ENCODE results near the gene GUCY1A1. TPM values are rescaled to one million over a fixed set of nuclear protein-coding genes. Genes with fewer than 3 reads are reported as not detected.
"Not testable (repeated sequence)": the region's sequence is repeated elsewhere in the genome, so short reads cannot be mapped to it uniquely, and the experiment has no call there.

The GUCY1A1 gene
- polyA plus RNA-seq, 6 donors from 2014 or later: 0.76 to 4.9 (median 2.5) TPM

DNA sequence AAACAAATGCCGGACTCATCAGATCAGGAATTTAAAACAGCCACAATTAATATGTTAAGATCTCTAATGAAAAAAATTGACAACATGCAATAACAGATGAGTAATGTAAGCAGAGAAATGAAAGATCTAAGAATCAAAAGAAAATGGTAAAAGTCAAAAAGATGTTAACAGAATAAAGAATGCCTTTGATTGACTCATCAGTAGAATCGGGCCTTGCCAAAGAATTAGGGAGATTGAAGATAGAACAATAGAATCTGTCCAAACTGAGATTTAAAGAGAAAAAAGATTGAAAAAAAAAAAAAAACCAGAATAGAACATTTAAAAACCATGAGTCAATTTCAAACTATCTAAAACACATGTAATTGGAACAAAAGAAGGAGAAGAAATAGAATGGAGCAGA is 25.9 kb upstream of the GUCY1A1 start:
- H3K9me3 Mint-ChIP-seq: no peaks in the 10 kb centered on the region
- peaks cover 0 to 13% (median 3%) of the 10 kb centered on the region in 3 donors for H3K4me1 Mint-ChIP-seq
- ATAC-seq (ENCODE audit: low read depth in 2 of 2) (no peak), DNase-seq (no peak)
- H3K36me3 Mint-ChIP-seq: no peaks in the 10 kb centered on the region
- H3K4me3 Mint-ChIP-seq: no peak overlapping the region
- peaks cover 0 to 3% (median 0%) of the 10 kb centered on the region in 3 donors for H3K27me3 Mint-ChIP-seq
- peak overlapping the region in 1 of 6 donors; percentile 31 for H3K27ac Mint-ChIP-seq

DNA sequence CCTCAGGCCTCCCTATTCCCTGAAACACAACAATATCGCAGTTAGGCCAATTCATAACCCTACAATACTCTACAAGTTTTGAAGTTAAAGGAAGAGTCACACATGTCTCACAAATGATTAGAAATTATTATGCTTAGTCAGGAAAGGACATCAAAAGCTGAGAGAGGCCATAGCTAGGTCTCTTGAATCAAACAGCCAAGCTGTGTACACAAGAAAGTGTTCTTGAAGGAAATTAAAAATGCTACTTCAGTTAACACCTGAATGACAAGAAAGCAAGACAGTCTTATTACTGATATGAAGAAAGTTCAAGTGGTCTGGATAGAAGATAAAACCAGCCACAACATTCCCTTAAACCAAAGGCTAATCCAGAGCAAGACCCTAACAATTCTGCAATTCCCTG is 23.6 kb upstream of the GUCY1A1 start:
- peak overlapping the region in 1 of 6 donors; percentile 6 for H3K27ac Mint-ChIP-seq
- no peaks in the 10 kb centered on the region for H3K27me3 Mint-ChIP-seq
- no peaks in the 10 kb centered on the region for H3K36me3 Mint-ChIP-seq
- ATAC-seq (ENCODE audit: low read depth in 2 of 2) (no peak), DNase-seq (no peak)
- peaks cover 0 to 13% (median 3%) of the 10 kb centered on the region in 3 donors for H3K4me1 Mint-ChIP-seq
- H3K4me3 Mint-ChIP-seq: no peak overlapping the region
- no peaks in the 10 kb centered on the region for H3K9me3 Mint-ChIP-seq

GRCh38 chr4:155646001-155646400 is 20.6 kb upstream of the GUCY1A1 start:
- ATAC-seq (ENCODE audit: low read depth in 2 of 2) (no peak), DNase-seq (no peak)
- Mint-ChIP-seq H3K9me3 (peaks cover 0 to 2% (median 0%) of the 10 kb centered on the region in 7 donors), H3K27ac (no peak overlapping the region), H3K4me3 (no peak overlapping the region), H3K4me1 (no peaks in the 10 kb centered on the region), H3K27me3 (no peaks in the 10 kb centered on the region), H3K36me3 (no peaks in the 10 kb centered on the region)

DNA sequence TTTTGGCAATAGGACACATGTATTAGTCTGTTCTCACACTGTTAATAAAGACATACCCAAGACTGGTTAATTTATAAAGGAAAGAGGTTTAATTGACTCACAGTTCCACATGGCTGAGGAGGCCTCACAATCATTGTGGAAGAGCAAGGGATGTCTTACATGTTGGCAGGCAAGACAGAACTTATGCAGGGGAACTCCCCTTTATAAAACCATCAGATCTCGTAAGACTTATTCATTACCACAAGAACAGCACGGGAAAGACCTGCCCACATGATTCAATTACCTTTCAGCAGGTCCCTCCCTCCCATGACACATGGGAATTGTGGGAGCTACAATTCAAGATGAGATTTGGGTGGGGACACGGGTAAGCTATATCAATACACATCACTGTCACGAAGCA is 15.9 kb upstream of the GUCY1A1 start:
- H3K27ac Mint-ChIP-seq: peak overlapping the region in 1 of 6 donors; percentile 24
- DNase-seq; H3K4me1 Mint-ChIP-seq; H3K27me3 Mint-ChIP-seq; H3K36me3 Mint-ChIP-seq; H3K4me3 Mint-ChIP-seq; ATAC-seq (ENCODE audit: low read depth in 2 of 2); H3K9me3 Mint-ChIP-seq: not testable (repeated sequence)

DNA sequence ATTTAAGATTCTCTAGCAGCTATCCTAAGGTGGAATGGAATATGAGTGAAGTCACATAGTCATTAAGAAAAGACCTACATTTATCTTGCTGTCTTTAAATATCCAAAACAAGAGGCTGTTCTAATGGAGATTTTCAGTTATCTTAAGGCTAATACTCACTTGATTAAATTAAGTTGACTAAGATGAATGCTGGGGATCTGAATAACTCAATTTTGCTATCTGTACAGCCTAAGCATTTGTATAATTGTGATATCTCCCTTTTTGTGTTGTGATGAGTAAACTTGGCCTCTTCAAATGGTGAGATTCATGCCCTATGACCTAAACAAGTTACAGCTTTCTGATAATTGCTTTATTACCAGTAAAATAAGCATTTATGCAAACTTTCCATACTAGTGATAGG is 13.6 kb upstream of the GUCY1A1 start:
- peaks cover 0 to 4% (median 0%) of the 10 kb centered on the region in 7 donors for H3K9me3 Mint-ChIP-seq
- no peaks in the 10 kb centered on the region for H3K36me3 Mint-ChIP-seq
- H3K4me1 Mint-ChIP-seq: no peaks in the 10 kb centered on the region
- H3K27ac Mint-ChIP-seq: no peak overlapping the region
- DNase-seq: no peak
- no peaks in the 10 kb centered on the region for H3K27me3 Mint-ChIP-seq
- no peak for ATAC-seq (ENCODE audit: low read depth in 2 of 2)
- H3K4me3 Mint-ChIP-seq: no peak overlapping the region

DNA sequence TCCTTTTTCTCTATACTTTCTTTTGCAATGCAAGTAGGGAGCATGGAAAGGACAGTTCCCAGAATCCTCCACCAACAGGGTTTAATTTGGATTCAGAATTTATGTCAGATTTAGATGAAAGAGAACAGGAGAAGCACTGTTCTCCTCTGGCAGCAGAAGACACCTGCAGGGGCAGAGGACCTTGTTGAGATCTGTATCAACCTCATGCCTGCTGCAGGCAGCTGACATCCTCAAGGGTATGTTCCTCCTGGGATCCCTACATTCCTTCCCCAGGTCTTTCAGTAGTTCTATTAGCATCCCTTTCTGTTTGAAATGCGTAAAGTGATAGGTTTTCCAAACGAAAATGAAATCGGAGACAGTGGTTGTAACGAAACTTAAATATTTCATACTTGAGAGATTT is 10.6 kb upstream of the GUCY1A1 start:
- Mint-ChIP-seq H3K4me3 (no peak overlapping the region), H3K27me3 (peaks cover 0 to 4% (median 0%) of the 10 kb centered on the region in 3 donors), H3K4me1 (no peaks in the 10 kb centered on the region), H3K27ac (no peak overlapping the region), H3K36me3 (no peaks in the 10 kb centered on the region), H3K9me3 (peaks cover 0 to 8% (median 0%) of the 10 kb centered on the region in 7 donors)
- DNase-seq: no peak
- ATAC-seq (ENCODE audit: low read depth in 2 of 2): no peak

DNA sequence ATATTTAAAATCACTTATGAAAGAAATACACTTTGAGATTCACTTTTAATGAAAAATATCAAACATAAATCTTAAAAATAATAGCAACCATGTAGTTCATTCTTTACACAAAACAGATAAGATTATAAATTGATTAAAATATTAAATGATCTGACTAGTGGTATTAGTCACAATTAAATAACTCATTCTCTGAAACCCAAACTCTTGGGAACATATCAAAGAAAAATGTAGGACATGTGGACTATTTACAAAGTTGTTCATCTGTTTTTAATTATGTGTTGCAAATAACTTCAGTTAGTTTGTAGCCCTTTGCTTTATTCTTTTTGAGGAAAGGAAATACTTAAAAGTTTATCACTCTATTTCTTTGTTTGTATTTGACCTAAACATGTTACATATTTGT is 9.5 kb upstream of the GUCY1A1 start:
- H3K9me3 Mint-ChIP-seq: peaks cover 0 to 8% (median 0%) of the 10 kb centered on the region in 7 donors
- peaks cover 0 to 4% (median 0%) of the 10 kb centered on the region in 3 donors for H3K27me3 Mint-ChIP-seq
- no peaks in the 10 kb centered on the region for H3K36me3 Mint-ChIP-seq
- no peak overlapping the region for H3K27ac Mint-ChIP-seq
- ATAC-seq (ENCODE audit: low read depth in 2 of 2) (no peak), DNase-seq (no peak)
- no peak overlapping the region for H3K4me3 Mint-ChIP-seq
- no peaks in the 10 kb centered on the region for H3K4me1 Mint-ChIP-seq

DNA sequence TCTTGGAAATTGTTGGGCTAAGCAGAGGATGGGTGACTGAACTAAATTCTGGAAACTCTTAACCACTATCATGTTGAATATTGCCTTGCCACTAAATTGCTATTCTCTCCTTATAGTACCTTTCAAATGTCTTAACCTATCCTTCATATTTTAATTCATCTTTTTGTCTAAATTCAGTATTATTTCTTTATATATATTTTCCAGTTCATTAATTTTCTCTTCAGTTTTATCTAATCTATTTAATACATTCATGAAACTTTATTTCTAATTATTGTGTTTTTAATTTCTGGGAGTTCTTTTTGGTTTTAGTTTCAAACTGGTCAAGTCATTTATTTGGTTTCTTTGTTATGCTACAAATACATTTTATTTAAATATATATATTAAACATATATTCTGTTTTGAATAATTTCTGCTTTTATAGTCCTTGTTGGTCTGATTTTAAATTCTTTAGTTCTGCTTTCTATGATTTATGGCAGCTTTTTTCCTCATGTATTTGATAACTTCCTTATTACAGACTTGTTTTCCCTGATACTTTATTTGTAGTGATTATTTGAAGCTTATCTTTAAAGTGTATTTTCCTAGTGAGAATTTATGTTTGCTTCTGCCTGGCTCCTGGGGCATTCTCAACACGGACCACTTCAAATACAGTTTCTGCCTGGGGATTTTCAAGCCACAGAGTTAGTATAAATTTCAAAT is 8.5 kb upstream of the GUCY1A1 start:
- Mint-ChIP-seq H3K27ac (no peak overlapping the region), H3K4me1 (no peaks in the 10 kb centered on the region), H3K4me3 (no peak overlapping the region), H3K9me3 (peaks cover 0 to 8% (median 0%) of the 10 kb centered on the region in 7 donors), H3K27me3 (peaks cover under 1 to 4% (median under 1%) of the 10 kb centered on the region in 3 donors), H3K36me3 (no peaks in the 10 kb centered on the region)
- DNase-seq (no peak), ATAC-seq (ENCODE audit: low read depth in 2 of 2) (no peak)

DNA sequence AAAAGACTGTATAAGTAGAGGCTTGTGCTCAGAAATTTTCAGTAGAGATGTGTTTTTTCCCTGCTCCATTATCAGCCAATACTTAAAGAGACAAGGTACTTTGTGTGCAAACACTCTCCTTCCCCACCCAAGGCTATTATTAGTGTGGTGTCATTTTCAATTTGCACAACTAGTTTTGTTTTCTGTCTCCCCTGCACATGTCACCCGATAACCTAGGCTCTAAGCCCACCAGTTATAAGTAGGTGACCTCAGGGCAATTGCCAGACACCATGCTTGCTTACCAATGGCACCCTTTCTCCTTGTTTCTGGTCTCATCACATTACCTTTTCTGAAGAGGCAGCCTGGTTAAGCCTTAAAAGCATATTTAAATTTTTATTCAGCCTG is 8.0 kb upstream of the GUCY1A1 start:
- H3K36me3 Mint-ChIP-seq: no peaks in the 10 kb centered on the region
- H3K4me3 Mint-ChIP-seq: no peak overlapping the region
- H3K4me1 Mint-ChIP-seq: no peaks in the 10 kb centered on the region
- H3K27me3 Mint-ChIP-seq: peaks cover 4 to 6% (median 6%) of the 10 kb centered on the region in 3 donors
- no peak overlapping the region for H3K27ac Mint-ChIP-seq
- H3K9me3 Mint-ChIP-seq: peaks cover 0 to 8% (median 0%) of the 10 kb centered on the region in 7 donors
- DNase-seq (no peak), ATAC-seq (ENCODE audit: low read depth in 2 of 2) (no peak)

- H3K27me3 Mint-ChIP-seq: peaks cover 5 to 9% (median 7%) of the 10 kb centered on the region in 3 donors
These were observed 7.5 kb upstream of the GUCY1A1 start for GRCh38 chr4:155659176-155659575.

DNA sequence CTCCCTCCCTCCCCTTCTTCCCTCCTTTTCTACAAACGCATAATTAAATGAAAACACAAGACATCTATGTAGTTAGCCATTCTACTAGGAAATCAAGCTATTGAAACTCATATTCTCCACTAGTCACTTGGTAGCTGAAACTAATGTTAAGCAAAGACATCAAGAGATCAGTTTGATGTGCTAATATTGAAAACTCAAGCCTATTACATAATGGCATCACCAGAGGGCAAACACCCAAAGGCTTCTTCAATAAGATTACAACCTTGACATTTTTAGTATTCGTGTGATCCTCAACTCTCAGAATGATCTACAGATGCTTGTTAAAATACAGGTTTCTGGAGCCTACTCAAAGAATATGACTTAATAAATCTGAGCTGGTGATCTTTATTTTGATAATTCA is 6.2 kb upstream of the GUCY1A1 start:
- H3K36me3 Mint-ChIP-seq: no peaks in the 10 kb centered on the region
- no peak overlapping the region for H3K27ac Mint-ChIP-seq
- no peak for ATAC-seq (ENCODE audit: low read depth in 2 of 2)

More at GRCh38 chr4:155659176-155659575, 7.5 kb upstream of the GUCY1A1 start:
- no peak overlapping the region for H3K27ac Mint-ChIP-seq
- ATAC-seq (ENCODE audit: low read depth in 2 of 2) (no peak), DNase-seq (no peak)
- no peak overlapping the region for H3K4me3 Mint-ChIP-seq
- H3K36me3 Mint-ChIP-seq: no peaks in the 10 kb centered on the region
- no peaks in the 10 kb centered on the region for H3K4me1 Mint-ChIP-seq
- peaks cover 0 to 8% (median 0%) of the 10 kb centered on the region in 7 donors for H3K9me3 Mint-ChIP-seq

DNA sequence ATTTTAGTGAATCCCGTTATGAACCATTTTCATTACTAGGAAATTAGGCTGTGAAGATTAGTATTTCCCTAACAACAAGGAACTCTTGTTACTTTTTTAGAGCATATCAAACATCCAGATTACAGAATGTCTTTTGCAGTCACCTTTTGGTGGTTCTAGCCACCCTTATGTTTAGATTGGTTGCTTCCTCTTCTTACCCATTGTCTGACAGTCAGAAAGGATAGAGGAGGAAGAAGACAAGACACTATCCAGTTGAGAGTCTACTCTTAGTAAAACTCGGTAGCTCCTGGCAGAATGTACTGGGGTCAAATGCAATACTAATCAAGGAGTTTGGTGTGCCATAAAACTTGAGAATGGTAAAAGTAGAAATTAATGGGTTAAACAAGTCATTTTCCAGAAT is 1.6 kb upstream of the GUCY1A1 start:
- peak overlapping the region in 2 of 8 donors; percentile 7 to 89 for H3K4me3 Mint-ChIP-seq
- H3K36me3 Mint-ChIP-seq: no peaks in the 10 kb centered on the region
- peaks cover 26 to 30% (median 29%) of the 10 kb centered on the region in 3 donors for H3K27me3 Mint-ChIP-seq
- ATAC-seq (ENCODE audit: low read depth in 2 of 2) (no peak), DNase-seq (no peak)
- H3K9me3 Mint-ChIP-seq: no peaks in the 10 kb centered on the region
- H3K27ac Mint-ChIP-seq: no peak overlapping the region
- H3K4me1 Mint-ChIP-seq: peaks cover 5 to 18% (median 16%) of the 10 kb centered on the region in 3 donors

More for the DNA sequence above, 6.2 kb upstream of the GUCY1A1 start:
- Mint-ChIP-seq H3K9me3 (peaks cover 0 to 8% (median 0%) of the 10 kb centered on the region in 7 donors), H3K27me3 (peaks cover 9 to 12% (median 12%) of the 10 kb centered on the region in 3 donors), H3K4me1 (no peaks in the 10 kb centered on the region), H3K4me3 (no peak overlapping the region)
- DNase-seq: no peak

GRCh38 chr4:155667222-155667567 is 547 bp downstream of the GUCY1A1 start:
- Mint-ChIP-seq H3K4me3 (peak overlapping the region; percentile 83 to 98 (median 96)), H3K27ac (peak overlapping the region in 4 of 6 donors; percentile 71 to 95 (median 76)), H3K9me3 (no peaks in the 10 kb centered on the region), H3K36me3 (no peaks in the 10 kb centered on the region), H3K27me3 (peaks cover 26 to 30% (median 30%) of the 10 kb centered on the region in 3 donors), H3K4me1 (peaks cover 5 to 20% (median 16%) of the 10 kb centered on the region in 3 donors)
- ATAC-seq (ENCODE audit: low read depth in 2 of 2) (peak; percentile 71 to 75), DNase-seq (peak; percentile 49)

Data from naive B cell (primary cell).